HEK293 (cell line): ENCODE data around the gene CACNB2.

Experiments
- CTCF ChIA-PET: fragments of 350-600 bp; formaldehyde crosslinking; extraction: SDS; loops from one replicate; lab custom pipeline; 2021; ENCODE audit warnings: antibody characterized with exemption; lab: Yijun Ruan, JAX
- POLR2A ChIA-PET: fragments of 300-600 bp; formaldehyde crosslinking; extraction: SDS; loops from one replicate; lab custom pipeline; 2020; ENCODE audit warnings: antibody characterized with exemption, inconsistent platforms; lab: Yijun Ruan, JAX
- H3K27ac ChIP-seq: fragments of 200-500 bp; sonication (Bioruptor generic); 2 replicates; pipeline ENCODE4 v1.5.1; 2014; ENCODE audit warnings: low read depth, low read length, control low read depth, inconsistent platforms; ENCODE audit errors: extremely low read depth
- H3K36me3 ChIP-seq, 2 experiments: fragments of 200-500 bp in 1 of 2; sonication (Bioruptor generic) in 1 of 2; 1 replicate in 1 of 2; 2 replicates in 1 of 2; pipeline ENCODE4 v1.5.1; 2014 to 2017; ENCODE audit warnings: inconsistent platforms in 2 of 2, low read length in 2 of 2; ENCODE audit not compliant: control insufficient read depth in 2 of 2, insufficient read depth in 1 of 2
- H3K4me1 ChIP-seq: fragments of 200-500 bp; sonication (Bioruptor generic); 2 replicates; pipeline ENCODE4 v1.5.1; 2014; ENCODE audit warnings: mild to moderate bottlenecking, low read length, inconsistent platforms; ENCODE audit not compliant: control insufficient read depth, insufficient read depth
- H3K4me3 ChIP-seq: 2 replicates; pipeline ENCODE4 v1.5.1; 2011; ENCODE audit warnings: low read depth, mild to moderate bottlenecking, control low read depth, low read length, moderate library complexity
- H3K9me3 ChIP-seq: fragments of 200-500 bp; sonication (Bioruptor generic); 2 replicates; pipeline ENCODE4 v1.5.1; 2014; ENCODE audit warnings: low read depth, low read length, inconsistent platforms; ENCODE audit not compliant: control insufficient read depth, insufficient read depth
- CTCF ChIP-seq: fragments of 450-650 bp; formaldehyde crosslinking; IDR thresholded peaks from 2 replicates; pipeline ENCODE4 v1.5.1; 2016; ENCODE audit warnings: missing biosample characterization, missing genetic modification characterization
- GLI2 ChIP-seq: fragments of 450-650 bp; formaldehyde crosslinking; IDR thresholded peaks from 2 replicates; pipeline ENCODE4; 2017; ENCODE audit warnings: missing biosample characterization, missing genetic modification characterization, low read depth, borderline replicate concordance
- PRDM4 ChIP-seq: fragments of 450-650 bp; formaldehyde crosslinking; IDR thresholded peaks from 2 replicates; pipeline ENCODE4 v1.5.1; 2017; ENCODE audit warnings: missing biosample characterization, missing genetic modification characterization
- ZFP3 ChIP-seq: fragments of 450-650 bp; formaldehyde crosslinking; IDR thresholded peaks from 2 replicates; pipeline ENCODE4 v1.5.1; 2016; ENCODE audit warnings: low read depth, missing biosample characterization, missing genetic modification characterization
- ZNF112 ChIP-seq: fragments of 450-650 bp; formaldehyde crosslinking; IDR thresholded peaks from 2 replicates; pipeline ENCODE4 v1.5.0; 2017; ENCODE audit warnings: missing biosample characterization, missing genetic modification characterization
- ZNF132 ChIP-seq: fragments of 450-650 bp; formaldehyde crosslinking; IDR thresholded peaks from 2 replicates; pipeline ENCODE4 v1.5.1; 2017; ENCODE audit warnings: missing biosample characterization, missing genetic modification characterization, borderline replicate concordance
- ZNF302 ChIP-seq: fragments of 450-650 bp; formaldehyde crosslinking; IDR thresholded peaks from 2 replicates; pipeline ENCODE4 v1.5.1; 2016; ENCODE audit warnings: missing biosample characterization, missing genetic modification characterization, low read depth
- ZNF518A ChIP-seq: fragments of 450-650 bp; formaldehyde crosslinking; conservative IDR thresholded peaks from 2 replicates; pipeline ENCODE4 v1.5.1; 2016; ENCODE audit warnings: low read depth, missing biosample characterization, missing genetic modification characterization
- ZNF549 ChIP-seq: fragments of 450-650 bp; IDR thresholded peaks from 2 replicates; pipeline ENCODE4 v1.5.1; 2018; ENCODE audit warnings: missing biosample characterization, missing genetic modification characterization, mild to moderate bottlenecking, inconsistent platforms, moderate library complexity
- ZNF571 ChIP-seq: fragments of 450-650 bp; formaldehyde crosslinking; IDR thresholded peaks from 2 replicates; pipeline ENCODE4 v1.5.0; 2017; ENCODE audit warnings: missing biosample characterization, missing genetic modification characterization
- ZNF610 ChIP-seq: fragments of 450-650 bp; formaldehyde crosslinking; IDR thresholded peaks from 2 replicates; pipeline ENCODE4 v1.5.1; 2016; ENCODE audit warnings: missing biosample characterization, missing genetic modification characterization, borderline replicate concordance
- ZNF623 ChIP-seq: fragments of 450-650 bp; formaldehyde crosslinking; IDR thresholded peaks from 2 replicates; pipeline ENCODE4 v1.5.1; 2016; ENCODE audit warnings: missing biosample characterization, missing genetic modification characterization
- ZNF654 ChIP-seq: fragments of 450-650 bp; formaldehyde crosslinking; IDR thresholded peaks from 2 replicates; pipeline ENCODE4 v1.5.1; 2016; ENCODE audit warnings: low read depth, missing biosample characterization, missing genetic modification characterization
- ZNF747 ChIP-seq: fragments of 450-650 bp; formaldehyde crosslinking; IDR thresholded peaks from 2 replicates; pipeline ENCODE4 v1.5.1; 2016; ENCODE audit warnings: missing biosample characterization, missing genetic modification characterization

The CACNB2 gene

GRCh38 chr10:18214691-18215563 lies 74.7 kb downstream of the CACNB2 start:
- ChIA-PET CTCF (interaction anchor here (0.6 to 1.7 kb wide), 8 partner anchors 15 to 543 kb away, joined by 3 to 5 read pairs (median 3); no protein-coding TSS in a partner anchor), POLR2A (no interaction called here)
- no peaks in the 10 kb centered on the region for H3K36me3 ChIP-seq
- no peaks in the 10 kb centered on the region for H3K4me1 ChIP-seq
- no peak overlapping the region for H3K4me3 ChIP-seq
- no peaks in the 10 kb centered on the region for H3K9me3 ChIP-seq
- TF ChIP-seq ZNF654 (tag by site-specific recombination), result peak; percentile 95
- no peak for TF ChIP-seq ZNF132 (tag by site-specific recombination)
- TF ChIP-seq ZNF518A (tag by site-specific recombination), result no peak
- no peak for TF ChIP-seq ZNF549 (tag by site-specific recombination)
- peak; percentile 46; the same call in 1 of the 2 replicates for TF ChIP-seq CTCF (tag by site-specific recombination)
- TF ChIP-seq ZNF112, result no peak
- TF ChIP-seq PRDM4 (tag by site-specific recombination), result no peak
- no peak overlapping the region for H3K27ac ChIP-seq

- Histone ChIP-seq H3K9me3 (no peaks in the 10 kb centered on the region), H3K27ac (no peak overlapping the region), H3K36me3 (no peaks in the 10 kb centered on the region), H3K4me1 (no peaks in the 10 kb centered on the region), H3K4me3 (no peak overlapping the region)
- CTCF ChIA-PET, result interaction anchor here (0.5 to 2.0 kb wide), 23 partner anchors 9 to 986 kb away, joined by 3 to 16 read pairs (median 3); no protein-coding TSS in a partner anchor
- POLR2A ChIA-PET, result no interaction called here
- TF ChIP-seq ZNF571 (no peak), ZNF610 (no peak), ZFP3 (tag by site-specific recombination) (no peak), ZNF623 (tag by site-specific recombination) (no peak), GLI2 (tag by site-specific recombination) (no peak), ZNF747 (tag by site-specific recombination) (no peak), ZNF302 (tag by site-specific recombination) (no peak), ZNF654 (tag by site-specific recombination) (peak; percentile 54)
Observed at GRCh38 chr10:18216482-18216881, 76.3 kb downstream of the CACNB2 start.
